GM08714 (cell line): ENCODE results near the gene PWP1.

Experiments used
- H3K4me3 ChIP-seq: fragments of 200-500 bp; sonication (Bioruptor generic); 2 replicates; pipeline ENCODE4 v1.5.1; 2014; ENCODE audit warnings: mild to moderate bottlenecking, low read length, inconsistent platforms
- ZNF274 ChIP-seq: IDR thresholded peaks from 2 replicates; pipeline ENCODE4 v1.6.1; 2012; ENCODE audit warnings: mild to moderate bottlenecking, low read depth, low read length

Gene PWP1

GRCh38 chr12:107660235-107660634 lies 25.4 kb upstream of the PWP1 start:
- H3K4me3 ChIP-seq, result no peak overlapping the region
- TF ChIP-seq ZNF274, result no peak

DNA sequence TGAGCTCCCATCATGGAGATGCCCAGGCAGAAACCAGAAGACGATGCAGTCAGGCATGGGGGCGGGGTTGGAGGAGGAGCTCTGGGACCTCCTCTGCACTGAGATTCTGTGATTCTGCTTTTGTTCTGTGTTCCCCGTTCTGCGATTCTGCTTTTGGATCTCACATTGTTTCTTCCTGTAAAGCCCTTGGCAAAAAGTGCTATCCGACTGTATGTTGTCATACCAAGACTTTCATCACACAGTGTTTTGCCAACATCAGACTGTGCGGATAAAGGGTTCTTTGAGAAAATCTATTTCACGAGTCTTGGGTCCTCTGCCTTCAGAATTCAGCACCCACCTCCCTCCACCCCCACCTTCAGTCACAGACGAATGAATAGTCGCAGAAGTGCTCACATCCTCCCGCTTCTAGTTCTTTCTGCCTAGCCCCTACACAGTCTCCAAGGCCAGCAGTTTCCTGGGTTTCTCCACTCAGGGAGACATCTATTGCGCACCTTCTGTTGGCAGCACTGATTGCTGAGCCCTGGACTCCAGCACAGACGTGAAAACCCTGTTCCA lies 24.7 kb upstream of the PWP1 start:
- no peak for TF ChIP-seq ZNF274
- no peak overlapping the region for H3K4me3 ChIP-seq

- H3K4me3 ChIP-seq, result no peak overlapping the region
- no peak for TF ChIP-seq ZNF274
These were observed 23.8 kb upstream of the PWP1 start for GRCh38 chr12:107661830-107662229.

DNA sequence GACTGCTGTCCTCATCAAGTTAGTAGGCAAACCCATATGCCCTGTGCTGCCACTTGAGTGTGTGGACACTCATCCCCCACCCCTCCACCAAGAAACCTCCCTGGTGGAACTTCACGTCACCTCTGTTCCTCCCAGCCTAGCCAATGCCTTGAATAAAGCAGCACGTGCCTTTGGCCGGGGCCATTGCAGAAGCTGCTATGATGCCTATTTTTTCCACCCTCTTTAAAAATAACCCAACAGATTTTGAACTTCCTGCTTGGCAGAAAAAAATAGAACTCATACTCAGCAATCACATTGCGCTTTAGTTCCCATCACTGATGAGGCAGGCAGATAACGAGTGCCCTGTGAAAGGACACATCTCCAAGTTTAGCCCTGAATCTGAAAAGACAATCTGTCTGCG lies 23.1 kb upstream of the PWP1 start:
- TF ChIP-seq ZNF274, result no peak
- no peak overlapping the region for H3K4me3 ChIP-seq

- no peak for TF ChIP-seq ZNF274
- no peak overlapping the region for H3K4me3 ChIP-seq
These were observed 22.3 kb upstream of the PWP1 start for GRCh38 chr12:107663277-107663676.

DNA sequence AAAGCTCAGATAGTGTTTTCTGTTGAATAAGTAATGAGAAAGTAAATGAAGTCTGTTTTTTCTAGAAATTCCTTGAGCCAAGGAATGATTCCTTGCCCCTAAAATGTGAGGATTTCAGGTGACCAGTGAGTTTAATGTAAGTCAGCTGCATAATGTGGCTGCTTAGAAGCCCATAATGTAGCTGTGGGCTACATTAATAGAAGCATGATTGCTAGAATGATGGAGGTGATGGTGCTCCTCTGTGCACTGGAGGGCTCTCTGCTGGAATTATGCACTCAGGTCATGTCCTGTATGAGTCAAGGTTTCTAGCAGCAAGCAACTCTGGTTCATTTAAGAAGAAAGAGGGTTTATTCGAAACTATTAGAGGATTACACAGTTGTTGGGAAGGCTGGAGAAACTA lies 19.6 kb upstream of the PWP1 start:
- H3K4me3 ChIP-seq, result no peak overlapping the region
- TF ChIP-seq ZNF274, result no peak

- TF ChIP-seq ZNF274, result no peak
These were observed 18.1 kb upstream of the PWP1 start for GRCh38 chr12:107667464-107667863.

DNA sequence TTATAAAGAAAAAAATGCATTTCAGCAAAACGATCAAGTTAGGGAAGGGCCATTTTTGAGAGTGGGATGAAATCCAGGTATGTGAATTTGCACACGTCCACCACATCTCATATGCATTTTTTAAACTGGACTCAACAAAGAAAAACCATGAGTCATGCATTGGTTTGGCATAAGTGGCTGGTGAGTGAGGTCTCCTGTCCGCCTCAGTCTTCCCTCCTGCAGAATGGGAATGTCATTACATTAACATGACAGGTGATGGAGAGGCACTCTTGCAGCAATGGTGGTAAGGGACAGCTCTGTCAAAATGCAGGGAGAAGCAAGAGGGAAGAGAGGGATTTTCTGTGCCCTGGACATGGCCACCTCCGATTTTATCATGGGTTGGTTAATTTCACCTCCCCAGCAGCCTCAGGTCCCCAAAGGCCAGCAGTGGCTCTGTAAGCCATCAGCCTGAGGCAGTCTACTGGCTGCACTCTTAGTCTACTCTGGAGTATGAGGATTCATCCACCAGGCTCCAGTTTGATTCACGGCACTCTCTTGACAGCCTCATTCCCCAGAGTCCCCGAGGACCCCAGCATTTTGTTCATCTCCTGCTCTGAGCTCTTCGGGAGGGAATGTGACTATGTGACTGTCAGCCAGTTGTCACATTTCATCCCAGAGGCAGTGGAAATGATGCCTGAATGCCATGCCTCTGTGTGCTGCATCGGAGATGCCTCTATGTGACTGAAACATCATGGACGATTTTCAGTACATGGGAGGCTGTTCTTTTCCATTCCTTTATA lies 17.1 kb upstream of the PWP1 start:
- no peak overlapping the region for H3K4me3 ChIP-seq
- TF ChIP-seq ZNF274, result no peak

More at GRCh38 chr12:107667464-107667863, 18.1 kb upstream of the PWP1 start:
- no peak overlapping the region for H3K4me3 ChIP-seq

GRCh38 chr12:107669946-107670345 lies 15.7 kb upstream of the PWP1 start:
- H3K4me3 ChIP-seq, result no peak overlapping the region
- TF ChIP-seq ZNF274, result no peak

DNA sequence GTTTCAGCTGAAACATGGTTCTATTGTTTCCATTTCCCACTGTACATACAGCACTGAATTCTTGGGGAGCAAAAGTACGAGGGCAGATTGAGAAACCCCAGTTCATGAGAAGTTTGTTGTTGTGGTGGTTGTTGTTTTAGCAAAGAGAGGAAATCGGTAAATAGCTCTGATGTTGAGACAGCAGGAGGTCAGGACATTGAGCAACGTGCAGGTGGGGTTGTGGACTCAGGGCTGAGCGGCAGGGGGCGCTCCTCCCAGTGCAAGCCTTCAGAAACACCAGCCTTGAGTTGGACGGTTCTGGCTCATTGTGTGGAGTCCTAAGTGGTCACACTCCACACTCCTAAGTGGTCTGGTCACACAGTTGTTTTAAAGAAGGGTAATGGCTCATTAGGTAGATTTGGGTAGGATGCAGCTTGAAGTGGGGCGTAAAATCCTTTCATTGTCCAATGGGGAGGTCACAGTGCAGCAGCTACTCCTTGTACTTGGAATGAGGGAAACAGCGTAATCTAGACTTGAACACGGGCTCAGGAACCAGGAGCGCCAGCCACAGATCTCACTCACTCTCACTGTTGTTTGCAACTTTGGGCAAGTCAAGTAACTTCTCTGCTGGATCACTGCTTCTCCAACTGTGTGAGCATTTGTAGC lies 14.5 kb upstream of the PWP1 start:
- no peak for TF ChIP-seq ZNF274

DNA sequence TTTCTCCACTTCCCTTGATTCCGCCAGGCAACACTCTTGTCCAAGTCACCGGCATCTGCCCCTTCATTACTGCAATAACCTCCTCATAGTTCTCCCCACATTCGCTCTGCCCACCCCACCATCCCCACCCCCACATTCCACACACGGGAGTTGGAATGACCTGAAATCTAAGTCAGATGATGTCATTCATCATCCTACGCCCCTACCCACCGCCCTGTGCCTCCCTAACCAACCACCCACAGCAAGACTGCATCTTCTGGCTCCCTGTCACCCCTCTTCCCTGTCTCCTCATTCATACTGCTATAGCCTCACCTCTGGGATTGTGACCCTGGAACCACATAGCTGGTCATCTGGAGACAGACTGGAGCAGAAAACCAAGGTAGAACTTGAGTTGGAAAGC lies 7.9 kb upstream of the PWP1 start:
- no peak overlapping the region for H3K4me3 ChIP-seq
- no peak for TF ChIP-seq ZNF274

More for the DNA sequence above, 14.5 kb upstream of the PWP1 start:
- H3K4me3 ChIP-seq, result no peak overlapping the region

GRCh38 chr12:107679336-107679735 lies 6.3 kb upstream of the PWP1 start:
- no peak overlapping the region for H3K4me3 ChIP-seq
- TF ChIP-seq ZNF274, result no peak

- no peak overlapping the region for H3K4me3 ChIP-seq
- TF ChIP-seq ZNF274, result no peak
These were observed 4.2 kb upstream of the PWP1 start for GRCh38 chr12:107681455-107681835.

DNA sequence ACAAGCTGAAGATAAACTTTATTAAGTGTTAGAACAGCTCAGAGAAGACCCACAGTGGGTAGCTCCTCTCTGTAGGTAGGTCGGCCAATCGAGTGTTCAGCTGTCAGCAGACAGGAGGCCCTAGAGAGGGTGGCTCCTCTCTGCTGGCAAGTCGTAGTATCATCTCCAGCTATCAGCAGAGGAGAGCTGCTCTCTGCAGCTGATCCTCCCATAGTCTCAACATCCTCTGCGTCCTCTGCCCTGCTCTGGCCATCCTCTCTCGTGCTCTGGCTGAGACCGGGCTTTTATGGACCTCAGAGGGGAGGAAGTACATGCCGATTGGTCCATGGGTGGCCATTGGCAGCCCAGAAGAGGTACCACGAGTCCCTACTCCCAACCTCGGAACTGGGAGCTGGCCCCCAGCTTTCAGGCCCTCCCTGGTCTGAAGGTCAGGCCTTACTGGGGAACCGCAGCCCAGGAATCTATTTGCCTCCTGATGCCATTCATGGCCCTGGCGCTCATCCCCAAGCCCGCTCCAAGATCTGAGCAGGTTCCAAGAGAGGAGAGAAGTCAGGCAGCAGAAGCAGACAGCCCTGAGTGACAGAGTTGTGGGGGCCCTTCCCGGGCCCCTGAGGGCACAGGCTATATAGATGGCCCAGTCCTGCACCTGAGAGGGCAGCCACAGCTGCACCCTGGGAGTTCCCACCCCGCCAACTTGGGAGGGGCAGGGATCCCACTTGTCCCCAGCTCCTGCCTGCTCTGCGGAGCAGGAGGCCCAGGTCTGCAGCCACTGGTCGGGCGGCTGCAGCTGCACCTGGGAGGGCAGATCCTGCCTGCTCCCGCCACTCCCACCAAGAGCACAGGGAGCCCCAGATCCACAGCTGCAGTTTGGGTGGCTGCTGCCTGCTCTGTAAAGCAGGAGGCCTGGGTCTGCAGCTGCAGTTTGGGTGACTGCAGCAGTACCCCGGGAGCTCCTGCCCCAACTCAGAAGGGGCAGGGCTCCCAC lies 3.5 kb upstream of the PWP1 start:
- no peak overlapping the region for H3K4me3 ChIP-seq
- TF ChIP-seq ZNF274, result no peak
